GM23338 (cell line): ENCODE data around the gene SLC24A4. TPM values are rescaled to one million over a fixed set of nuclear protein-coding genes. Genes with fewer than 3 reads are reported as not detected.

Experiments
- ATAC-seq: fragments of 200-7000 bp; cut with Tn5 transposase; 3 replicates; pipeline ENCODE4 v1.9.1; 2020
- DNase-seq: peaks from one replicate; pipeline ENCODE4 v3.0.0-alpha.2; 2015; ENCODE audit warnings: low spot score
- H2AFZ ChIP-seq: fragments of 200-600 bp; sonication (generic); 2 replicates; pipeline ENCODE4 v1.8.0; 2016; ENCODE audit warnings: antibody characterized with exemption, mild to moderate bottlenecking, moderate library complexity
- H3F3A ChIP-seq: fragments of 200-600 bp; sonication (generic); replicated peaks from 2 replicates; pipeline ENCODE4 v1.8.0; 2017; ENCODE audit warnings: antibody characterized with exemption, mixed run types, low read depth
- H3K27ac ChIP-seq: fragments of 200-600 bp; sonication (generic); 2 replicates; pipeline ENCODE4 v1.6.1; 2016; ENCODE audit warnings: low read depth
- H3K27me3 ChIP-seq: fragments of 200-600 bp; sonication (generic); 2 replicates; pipeline ENCODE4 v1.8.0; 2016; ENCODE audit warnings: mild to moderate bottlenecking, mixed run types, moderate library complexity; ENCODE audit not compliant: insufficient read depth
- H3K36me3 ChIP-seq: fragments of 200-600 bp; sonication (generic); 2 replicates; pipeline ENCODE4 v1.8.0; 2016; ENCODE audit warnings: mild to moderate bottlenecking; ENCODE audit not compliant: insufficient read depth
- H3K4me1 ChIP-seq: fragments of 200-600 bp; sonication (generic); 2 replicates; pipeline ENCODE4 v1.8.0; 2016; ENCODE audit warnings: mild to moderate bottlenecking, moderate library complexity; ENCODE audit not compliant: insufficient read depth
- H3K4me2 ChIP-seq: fragments of 200-600 bp; sonication (generic); 2 replicates; pipeline ENCODE4 v1.7.1; 2017; ENCODE audit warnings: mixed run types
- H3K4me3 ChIP-seq: fragments of 200-600 bp; sonication (generic); 2 replicates; pipeline ENCODE4 v1.6.1; 2016; ENCODE audit warnings: mixed run types
- H3K79me2 ChIP-seq: fragments of 200-600 bp; sonication (generic); replicated peaks from 2 replicates; pipeline ENCODE4 v1.8.0; 2017; ENCODE audit warnings: mild to moderate bottlenecking; ENCODE audit not compliant: insufficient read depth
- H3K9me2 ChIP-seq: fragments of 200-600 bp; sonication (generic); 2 replicates; pipeline ENCODE4 v1.8.0; 2017; ENCODE audit not compliant: insufficient read depth
- H4K20me1 ChIP-seq: fragments of 200-600 bp; sonication (generic); replicated peaks from 2 replicates; pipeline ENCODE4 v1.8.0; 2017; ENCODE audit warnings: mild to moderate bottlenecking; ENCODE audit not compliant: insufficient read depth
- H3K27ac Mint-ChIP-seq: 2 replicates; pipeline ENCODE4 v1.8.0; 2020; ENCODE audit warnings: inconsistent platforms, mild to moderate bottlenecking, moderate library complexity, mixed read lengths
- H3K27me3 Mint-ChIP-seq: 3 replicates; pipeline ENCODE4 v1.8.0; 2022; ENCODE audit warnings: low read depth, mild to moderate bottlenecking, moderate library complexity, mixed read lengths, inconsistent platforms; ENCODE audit not compliant: insufficient read depth, poor library complexity
- H3K36me3 Mint-ChIP-seq: 3 replicates; pipeline ENCODE4 v1.8.0; 2021; ENCODE audit warnings: low read depth, mild to moderate bottlenecking, inconsistent platforms, moderate library complexity, mixed read lengths
- H3K4me1 Mint-ChIP-seq: 3 replicates; pipeline ENCODE4 v1.8.0; 2020; ENCODE audit warnings: mild to moderate bottlenecking, inconsistent platforms, mixed read lengths
- H3K4me3 Mint-ChIP-seq: 3 replicates; pipeline ENCODE4 v1.8.0; 2021; ENCODE audit warnings: moderate library complexity, mild to moderate bottlenecking, inconsistent platforms, mixed read lengths
- H3K9me3 Mint-ChIP-seq: 3 replicates; pipeline ENCODE4 v1.8.0; 2020; ENCODE audit warnings: moderate library complexity, mild to moderate bottlenecking, inconsistent platforms, mixed read lengths
- CTCF ChIP-seq, 2 experiments: fragments of 200-600 bp in 1 of 2; sonication (generic) in 1 of 2; conservative IDR thresholded peaks; 2 replicates each; pipeline versions ENCODE4 v1.5.1 to v1.6.1; 2016 to 2017; ENCODE audit warnings: antibody characterized with exemption in 2 of 2, low read depth in 2 of 2, mild to moderate bottlenecking in 2 of 2, moderate library complexity in 1 of 2
- ETS1 ChIP-seq: IDR thresholded peaks from 2 replicates; pipeline ENCODE4 v1.6.1; 2016; ENCODE audit warnings: antibody characterized with exemption
- REST ChIP-seq: IDR thresholded peaks from one replicate; pipeline ENCODE4 v1.6.1; 2018; ENCODE audit warnings: antibody characterized with exemption; ENCODE audit not compliant: unreplicated experiment
- polyA plus RNA-seq: library from polyadenylated mRNA; unstranded; fragments of >200 nt; fragmentation: Nextera tagmentation; extraction: Ambion mirVana; gene quantifications from 2 replicates; pipeline ENCODE4 v1.2.1, GENCODE V29; 2016
- total RNA-seq: library from RNA; depleted of rRNA; stranded (reverse); fragments of >200 nt; shearing (Covaris generic); gene quantifications from 2 replicates; pipeline ENCODE4 v1.2.3, GENCODE V29; 2014

Gene SLC24A4
- total and polyA plus RNA-seq, 2 experiments from 2014 or later, result 0.06 to 0.38 TPM

GRCh38 chr14:92540472-92541048 lies 217.6 kb downstream of the SLC24A4 start:
- no peak overlapping the region for H3K27ac Mint-ChIP-seq
- H3K9me2 ChIP-seq, result no peaks in the 10 kb centered on the region

More at GRCh38 chr14:92540472-92541048, 217.6 kb downstream of the SLC24A4 start:
- no peak overlapping the region for H3K4me2 ChIP-seq
- no peaks in the 10 kb centered on the region for H3F3A ChIP-seq
- Mint-ChIP-seq H3K4me1 (peaks cover 3% of the 10 kb centered on the region; the same call in 1 of the 3 replicates), H3K9me3 (no peaks in the 10 kb centered on the region), H3K4me3 (no peak overlapping the region), H3K27me3 (peaks cover 5% of the 10 kb centered on the region), H3K36me3 (no peaks in the 10 kb centered on the region)
- no peaks in the 10 kb centered on the region for H3K27me3 ChIP-seq
- H4K20me1 ChIP-seq, result no peaks in the 10 kb centered on the region
- H3K36me3 ChIP-seq, result no peaks in the 10 kb centered on the region
- no peak overlapping the region for H3K27ac ChIP-seq
- H2AFZ ChIP-seq, result no peak overlapping the region
- H3K4me3 ChIP-seq, result no peak overlapping the region
- ATAC-seq (peak; percentile 48; the same call in 2 of the 3 replicates), DNase-seq (peak; percentile 15)
- no peaks in the 10 kb centered on the region for H3K79me2 ChIP-seq
- no peak for TF ChIP-seq REST
- no peak for TF ChIP-seq CTCF (conservative IDR thresholded peaks at IDR 0.05; ENCODE audit: low read depth in 2 of 2)
- no peak for TF ChIP-seq ETS1
- no peaks in the 10 kb centered on the region for H3K4me1 ChIP-seq
